ENCODE results near the gene FYB2. TPM values are rescaled to one million over a fixed set of nuclear protein-coding genes. Genes with fewer than 3 reads are reported as not detected.

FYB2 gene
- total RNA-seq, 2 donors from 2014 or later = not detected

GRCh38 chr1:56728964-56729363 lies 90.2 kb downstream of the FYB2 start:
- Histone ChIP-seq H3K9me3 (no peaks in the 10 kb centered on the region), H3K36me3 (no peaks in the 10 kb centered on the region), H3K27me3 (replicated peaks; ENCODE audit: insufficient read depth) (peaks cover 7% of the 10 kb centered on the region), H3K4me1 (ENCODE audit: control insufficient read depth in 1 of 2, low read depth in 2 of 2) (no peaks in the 10 kb centered on the region), H3K4me3 (no peak overlapping the region), H3K27ac (no peak overlapping the region)
- DNase-seq (ENCODE audit: low spot score) (no peak), ATAC-seq (ENCODE audit: insufficient number of reproducible peaks, low FRiP score, low read depth) (no peak)
- no peak for TF ChIP-seq CTCF (IDR thresholded peaks at IDR 0.05)

- no peaks in the 10 kb centered on the region for H3K36me3 ChIP-seq
- peaks cover 7% of the 10 kb centered on the region for H3K27me3 ChIP-seq (replicated peaks; ENCODE audit: insufficient read depth)
- ATAC-seq (ENCODE audit: insufficient number of reproducible peaks, low FRiP score, low read depth) = no peak
- TF ChIP-seq CTCF (IDR thresholded peaks at IDR 0.05) = no peak
- no peak for DNase-seq (ENCODE audit: low spot score)
- no peak overlapping the region for H3K27ac ChIP-seq
- no peaks in the 10 kb centered on the region for H3K4me1 ChIP-seq (ENCODE audit: control insufficient read depth in 1 of 2, low read depth in 2 of 2)
- no peaks in the 10 kb centered on the region for H3K9me3 ChIP-seq
- no peak overlapping the region for H3K4me3 ChIP-seq
Measured at GRCh38 chr1:56726706-56727105, 92.5 kb downstream of the FYB2 start.

- H3K4me1 ChIP-seq (ENCODE audit: control insufficient read depth in 1 of 2, low read depth in 2 of 2) = no peaks in the 10 kb centered on the region
- no peaks in the 10 kb centered on the region for H3K36me3 ChIP-seq
- no peak overlapping the region for H3K4me3 ChIP-seq
- H3K9me3 ChIP-seq = no peaks in the 10 kb centered on the region
- DNase-seq (ENCODE audit: low spot score) (no peak), ATAC-seq (ENCODE audit: insufficient number of reproducible peaks, low FRiP score, low read depth) (no peak)
- H3K27ac ChIP-seq = no peak overlapping the region
- no peaks in the 10 kb centered on the region for H3K27me3 ChIP-seq (replicated peaks; ENCODE audit: insufficient read depth)
- TF ChIP-seq CTCF (IDR thresholded peaks at IDR 0.05) = no peak
Measured at GRCh38 chr1:56719171-56719570, 100.0 kb downstream of the FYB2 start.

GRCh38 chr1:56715156-56715555 lies 104.0 kb downstream of the FYB2 start:
- no peaks in the 10 kb centered on the region for H3K4me1 ChIP-seq (ENCODE audit: control insufficient read depth in 1 of 2, low read depth in 2 of 2)

GRCh38 chr1:56713112-56713511 lies 106.1 kb downstream of the FYB2 start:
- Histone ChIP-seq H3K4me1 (ENCODE audit: control insufficient read depth in 1 of 2, low read depth in 2 of 2) (no peaks in the 10 kb centered on the region), H3K9me3 (no peaks in the 10 kb centered on the region), H3K27me3 (replicated peaks; ENCODE audit: insufficient read depth) (no peaks in the 10 kb centered on the region), H3K27ac (no peak overlapping the region), H3K36me3 (no peaks in the 10 kb centered on the region), H3K4me3 (no peak overlapping the region)
- DNase-seq (ENCODE audit: low spot score) = no peak
- TF ChIP-seq CTCF (IDR thresholded peaks at IDR 0.05) = no peak
- ATAC-seq (ENCODE audit: insufficient number of reproducible peaks, low FRiP score, low read depth) = no peak

More at GRCh38 chr1:56715156-56715555, 104.0 kb downstream of the FYB2 start:
- no peaks in the 10 kb centered on the region for H3K36me3 ChIP-seq
- DNase-seq (ENCODE audit: low spot score) = no peak
- ATAC-seq (ENCODE audit: insufficient number of reproducible peaks, low FRiP score, low read depth) = no peak
- TF ChIP-seq CTCF (IDR thresholded peaks at IDR 0.05) = no peak
- no peak overlapping the region for H3K27ac ChIP-seq
- no peaks in the 10 kb centered on the region for H3K27me3 ChIP-seq (replicated peaks; ENCODE audit: insufficient read depth)
- no peaks in the 10 kb centered on the region for H3K9me3 ChIP-seq
- H3K4me3 ChIP-seq = no peak overlapping the region
